ENCODE data around the gene FSHB. TPM values are rescaled to one million over a fixed set of nuclear protein-coding genes. Genes with fewer than 3 reads are reported as not detected.
"Not testable (repeated sequence)": the region's sequence is repeated elsewhere in the genome, so short reads cannot be mapped to it uniquely, and the experiment has no call there.

Gene FSHB
- polyA plus RNA-seq, 5 donors: not detected

- DNase-seq: no peak
These were observed 31.0 kb downstream of the FSHB start for GRCh38 chr11:30261821-30262220.

- not testable (repeated sequence) for DNase-seq
These were observed 37.8 kb downstream of the FSHB start for GRCh38 chr11:30268638-30269037.

GRCh38 chr11:30270671-30271070, 39.9 kb downstream of the FSHB start:
- DNase-seq: no peak

GRCh38 chr11:30277176-30277575, 46.4 kb downstream of the FSHB start:
- DNase-seq: no peak

GRCh38 chr11:30279796-30280195, 49.0 kb downstream of the FSHB start:
- no peak for DNase-seq

- no peak for DNase-seq
These were observed 50.9 kb downstream of the FSHB start for GRCh38 chr11:30281476-30282288.

- no peak for DNase-seq
These were observed 51.4 kb downstream of the FSHB start for GRCh38 chr11:30282289-30282631.

Other genes starting within 250 kb of the FSHB start
- gene KCNA4, start 214.0 kb upstream of the FSHB start, polyA plus RNA-seq (ENCODE audit: insufficient read depth in 1 of 5, insufficient read length in 5 of 5, low replicate concordance in 1 of 5): 10 to 100 TPM in 1 of 5 donors, 1 to 10 TPM in 4; 3.3 to 10.9 (median 6.4) TPM
- gene ARL14EP, start 92.1 kb downstream of the FSHB start, polyA plus RNA-seq (ENCODE audit: insufficient read depth in 1 of 5, insufficient read length in 5 of 5, low replicate concordance in 1 of 5): 10 to 100 TPM; 40.8 to 64.5 (median 48.4) TPM